GM19035 (cell line): Measurements from ENCODE around the gene MYO1B.

ENCODE experiments used
- ATAC-seq: cut with Tn5 transposase; IDR thresholded peaks from one replicate; pipeline ENCODE4 v1.9.1; 2021; ENCODE audit not compliant: unreplicated experiment

MYO1B gene

DNA sequence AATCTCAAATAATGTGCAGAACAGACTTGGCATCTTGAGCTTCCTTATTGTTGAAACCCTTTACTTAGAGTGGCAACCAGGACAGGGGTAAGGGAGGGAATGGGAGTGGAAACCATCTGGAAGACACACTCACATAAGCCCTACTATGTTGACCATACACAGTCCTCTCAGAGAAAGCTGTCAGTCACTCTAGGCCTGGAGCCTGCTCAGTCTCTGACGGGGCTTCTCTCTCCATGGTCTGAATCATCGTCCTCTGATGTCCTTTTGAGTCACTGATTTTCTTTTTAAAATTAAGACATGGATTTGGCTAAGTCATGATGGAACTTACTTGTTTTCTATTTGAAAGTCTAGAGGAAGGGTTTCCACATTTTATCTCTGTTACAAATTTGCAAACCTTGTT, 74.0 kb downstream of the MYO1B start:
- no peak for ATAC-seq

GRCh38 chr2:191320881-191321280, 75.7 kb downstream of the MYO1B start:
- no peak for ATAC-seq

DNA sequence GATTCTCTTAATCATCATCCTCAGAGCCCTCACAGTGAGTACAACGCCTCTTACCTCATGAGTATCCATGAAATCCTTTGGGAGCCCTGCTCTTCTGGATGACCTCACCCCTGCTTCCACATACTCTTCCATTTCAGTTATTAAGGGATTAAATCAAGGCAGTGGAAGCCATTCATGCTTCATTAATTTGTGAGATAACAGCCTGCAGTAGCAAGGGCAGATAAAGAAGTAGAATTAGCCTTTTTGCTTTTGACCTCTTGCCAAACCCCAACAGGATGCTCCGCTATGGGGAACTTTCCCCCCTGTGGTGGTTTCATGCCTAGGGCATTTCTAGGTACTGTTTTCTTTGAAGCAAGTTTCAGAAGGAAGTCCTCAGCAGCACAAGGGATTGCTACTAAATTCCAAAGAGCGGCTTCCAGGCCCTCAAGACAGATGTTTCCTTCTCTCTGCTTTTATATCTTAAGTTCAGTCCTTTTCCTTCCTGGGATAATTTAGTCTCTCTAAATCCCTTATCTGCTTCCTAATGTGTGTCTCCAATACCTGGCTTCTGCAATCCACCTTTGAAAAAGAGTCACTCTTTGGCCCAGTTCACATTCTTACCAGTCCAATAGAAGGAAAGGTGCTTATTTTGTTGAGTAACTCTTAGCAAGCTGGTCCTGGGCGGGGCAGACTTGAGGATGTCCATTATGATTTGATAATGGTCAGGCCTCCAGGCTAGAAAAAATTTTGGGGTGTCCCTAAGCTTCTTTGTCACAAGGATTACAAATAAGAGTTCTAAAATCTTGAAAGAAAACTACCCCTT, 76.9 kb downstream of the MYO1B start:
- ATAC-seq = no peak

DNA sequence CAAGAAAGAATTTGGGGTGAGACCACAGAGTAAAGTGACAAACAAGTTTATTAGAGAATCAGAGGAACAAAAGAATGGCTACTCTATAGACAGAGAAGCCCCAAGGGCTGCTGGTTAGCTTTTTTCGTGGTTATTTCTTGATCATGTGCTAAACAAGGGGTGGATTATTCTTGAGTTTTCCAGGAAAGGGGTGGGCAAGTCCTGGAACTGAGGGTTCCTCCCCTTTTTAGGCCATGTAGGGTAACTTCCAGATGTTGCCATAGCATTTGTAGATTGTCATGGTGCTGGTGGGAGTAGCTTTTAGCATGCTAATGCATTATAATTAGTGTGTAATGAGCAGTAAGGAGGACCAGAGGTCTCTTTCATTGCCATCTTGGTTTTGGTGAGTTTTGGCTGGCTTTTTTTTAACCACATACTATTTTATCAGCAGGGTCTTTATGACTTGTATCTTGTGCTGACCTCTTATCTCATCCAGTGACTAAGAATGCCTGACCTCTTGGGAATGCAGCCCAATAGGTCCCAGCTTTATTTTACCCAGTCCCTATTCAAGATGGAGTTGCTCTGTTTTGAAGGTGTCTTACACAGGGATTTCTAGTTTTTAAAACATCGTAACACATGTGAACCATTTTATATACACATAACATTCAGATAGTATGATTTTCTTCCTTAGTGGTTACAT, 77.8 kb downstream of the MYO1B start:
- no peak for ATAC-seq

DNA sequence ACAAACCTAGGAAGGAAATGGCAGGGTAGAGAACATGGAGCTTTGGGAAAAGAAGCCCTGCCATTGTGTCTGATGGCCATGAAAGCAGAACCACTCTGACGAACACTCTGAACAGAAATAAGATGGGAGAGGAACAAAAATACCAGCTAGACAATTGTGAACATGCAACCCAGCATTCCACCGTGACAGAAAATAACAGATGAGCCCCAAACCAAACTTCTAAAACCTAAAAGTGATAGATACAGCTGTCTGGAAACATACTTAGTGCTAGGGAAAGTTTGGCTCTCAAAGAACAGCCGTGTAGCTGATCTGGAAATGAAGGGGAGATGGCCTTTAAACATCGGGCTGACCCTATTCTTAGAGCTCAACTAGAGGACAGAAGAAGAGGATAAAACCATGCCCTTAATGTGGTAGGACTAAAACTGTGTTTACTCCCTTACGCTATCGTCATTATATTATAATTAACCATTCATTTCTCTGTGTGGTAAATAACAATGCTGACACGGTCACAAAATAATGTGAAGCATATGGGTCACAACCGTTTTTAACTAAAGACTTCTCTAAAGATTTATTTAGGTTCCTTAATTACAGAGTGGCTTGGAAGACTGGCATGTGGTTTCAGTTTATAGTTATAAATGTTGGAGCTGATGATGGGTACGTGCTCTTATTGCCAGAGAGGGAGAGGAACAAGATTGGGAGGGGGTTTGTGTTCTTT, 80.6 kb downstream of the MYO1B start:
- ATAC-seq = no peak

DNA sequence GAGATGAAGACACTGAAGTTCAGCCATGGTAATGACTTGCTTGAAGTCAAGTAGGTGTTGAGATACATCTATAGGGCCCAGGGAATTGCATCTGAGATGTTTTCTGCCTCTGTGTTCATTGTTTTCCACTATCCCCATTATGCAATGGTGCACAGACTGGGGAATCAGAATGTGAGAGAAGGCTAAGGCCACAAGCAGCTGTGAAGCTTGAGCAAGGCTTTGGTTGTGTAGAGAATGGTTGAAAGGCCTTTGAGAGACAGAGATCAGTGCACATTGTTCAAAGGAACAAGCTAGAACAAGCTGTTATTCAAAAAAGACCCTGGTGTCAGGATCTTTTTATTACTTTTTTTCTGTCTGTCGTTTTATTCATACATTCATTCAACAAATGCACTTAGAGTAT, 82.3 kb downstream of the MYO1B start:
- ATAC-seq = no peak

- no peak for ATAC-seq
Measured at GRCh38 chr2:191328150-191328809, 83.1 kb downstream of the MYO1B start.

GRCh38 chr2:191329841-191330240, 84.6 kb downstream of the MYO1B start:
- no peak for ATAC-seq

GRCh38 chr2:191333911-191334357, 88.7 kb downstream of the MYO1B start:
- no peak for ATAC-seq

DNA sequence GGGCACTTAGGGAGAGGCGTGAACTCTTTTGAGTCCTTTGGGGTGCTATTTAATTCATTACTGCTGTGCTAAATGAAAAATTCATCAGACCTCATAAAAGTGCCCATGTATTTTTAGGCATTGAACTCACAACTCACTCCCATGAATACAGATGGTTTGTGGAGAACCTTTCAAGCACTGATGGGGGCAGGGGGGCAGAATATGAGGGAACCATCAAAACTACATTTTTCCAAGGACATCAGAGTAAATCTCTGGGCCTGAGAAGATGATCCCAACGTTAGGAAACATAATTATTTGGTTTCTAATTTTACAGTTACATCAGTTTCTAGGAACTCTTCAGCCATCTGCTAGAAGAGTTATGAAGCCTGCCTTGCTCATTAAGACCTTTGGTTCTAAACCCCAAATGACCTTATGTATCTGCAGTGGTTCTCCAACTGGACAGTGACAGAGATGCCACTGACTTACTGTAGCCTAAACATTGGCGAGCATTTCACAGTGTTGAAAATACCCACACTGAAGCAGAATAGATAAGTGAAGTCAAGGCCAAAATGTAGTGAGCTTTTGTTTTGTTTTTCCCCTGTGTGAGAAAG, 90.8 kb downstream of the MYO1B start:
- no peak for ATAC-seq

DNA sequence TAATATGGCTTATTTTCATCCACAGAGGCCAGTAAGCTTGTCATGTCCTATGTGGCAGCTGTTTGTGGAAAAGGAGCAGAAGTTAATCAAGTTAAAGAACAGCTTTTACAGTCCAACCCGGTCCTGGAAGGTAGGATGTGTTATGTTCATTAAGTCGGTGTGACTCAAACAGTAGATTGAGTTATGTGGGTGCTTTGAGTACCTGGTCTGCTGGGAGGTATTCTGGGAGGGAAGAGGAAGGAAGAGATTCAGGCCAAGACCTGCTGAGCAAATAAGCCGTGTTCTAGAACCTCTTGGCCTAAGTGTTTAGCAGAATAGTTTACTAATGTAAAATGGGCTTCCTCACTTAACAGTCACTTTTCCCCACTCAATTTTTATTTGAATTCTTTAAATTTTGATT, 96.2 kb downstream of the MYO1B start:
- no peak for ATAC-seq

DNA sequence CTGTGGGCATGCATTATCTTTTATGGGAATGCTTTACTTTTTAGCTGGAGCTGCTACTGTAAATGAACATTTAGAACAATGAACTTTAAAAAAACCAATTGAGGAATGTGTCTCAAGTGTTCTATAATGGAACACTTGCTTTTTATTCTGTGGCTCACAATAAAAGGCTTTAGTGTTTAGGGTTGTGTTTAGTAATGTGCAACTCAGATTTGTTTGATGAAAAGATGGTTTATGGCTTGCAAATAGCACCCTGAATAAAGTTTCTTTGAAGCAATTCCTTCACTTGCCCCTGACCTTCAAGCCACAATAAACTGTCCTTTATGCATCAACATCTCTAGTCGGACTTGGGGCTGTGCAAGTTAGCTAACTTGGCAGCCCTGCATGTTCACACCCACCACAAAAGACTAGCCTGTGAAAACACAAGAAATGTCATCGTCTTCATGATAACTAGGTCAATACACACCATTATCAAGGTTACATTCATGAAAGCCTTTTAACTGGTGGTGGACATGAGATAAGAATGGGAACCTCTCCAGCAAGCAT, 98.7 kb downstream of the MYO1B start:
- ATAC-seq = no peak

- no peak for ATAC-seq
Measured at GRCh38 chr2:191345788-191346187, 100.6 kb downstream of the MYO1B start.

GRCh38 chr2:191347154-191347553, 102.0 kb downstream of the MYO1B start:
- no peak for ATAC-seq

DNA sequence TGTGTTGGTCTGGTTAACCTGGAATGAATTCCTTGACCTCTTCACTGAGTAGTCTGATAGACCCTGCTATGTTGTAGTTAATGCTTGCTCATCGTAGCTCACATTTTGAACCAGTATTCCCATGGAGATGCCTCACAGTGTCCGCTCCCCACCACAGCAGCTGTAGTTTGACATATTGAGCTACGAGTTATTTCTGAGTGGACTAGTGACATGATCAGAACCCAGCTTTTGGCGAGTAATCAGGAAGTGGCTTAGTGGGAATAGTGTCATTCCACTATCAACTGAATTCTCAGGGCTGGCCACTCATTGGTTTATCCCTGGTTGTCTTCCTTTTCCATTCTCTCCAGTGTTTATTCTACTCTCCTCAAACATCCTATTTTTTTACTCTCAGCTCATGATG, 102.7 kb downstream of the MYO1B start:
- ATAC-seq = no peak

DNA sequence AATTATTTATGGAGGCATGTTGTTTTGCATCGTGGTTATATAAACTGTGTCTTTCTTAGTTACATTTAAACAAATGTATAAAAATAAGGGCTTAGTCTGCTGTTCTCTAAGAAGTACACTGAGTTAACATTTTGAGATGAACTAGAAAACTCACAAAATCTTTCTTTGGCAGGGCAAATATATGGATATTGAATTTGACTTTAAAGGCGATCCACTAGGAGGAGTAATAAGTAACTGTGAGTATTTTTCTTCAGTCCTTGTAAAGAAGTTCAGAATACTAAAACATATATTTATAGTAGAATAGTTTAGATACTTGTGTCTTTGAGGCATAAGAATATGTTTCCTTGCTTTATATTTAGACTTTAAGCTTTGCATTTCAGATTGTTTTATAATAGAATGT, 104.8 kb downstream of the MYO1B start:
- no peak for ATAC-seq

GRCh38 chr2:191350826-191351225, 105.6 kb downstream of the MYO1B start:
- ATAC-seq = no peak

GRCh38 chr2:191351298-191351697, 106.1 kb downstream of the MYO1B start:
- ATAC-seq = no peak

DNA sequence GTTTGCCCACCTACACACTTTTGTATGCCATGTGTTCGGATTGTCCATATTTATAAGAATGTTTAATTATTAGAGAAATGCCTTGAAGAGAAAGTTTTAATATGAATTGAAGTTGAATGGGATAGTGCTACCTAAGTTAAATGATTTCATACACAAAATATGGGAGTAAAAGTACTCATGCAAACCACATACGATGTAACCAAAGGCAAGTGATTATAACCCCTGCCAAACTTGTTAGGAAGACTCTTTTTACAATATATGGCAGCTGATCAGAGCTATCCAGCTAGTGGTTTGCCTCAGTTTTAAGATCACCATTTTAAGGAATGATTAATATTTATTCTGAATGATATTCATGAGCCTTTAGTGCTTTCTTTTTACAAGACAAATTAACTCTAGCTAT, 106.7 kb downstream of the MYO1B start:
- ATAC-seq = no peak

DNA sequence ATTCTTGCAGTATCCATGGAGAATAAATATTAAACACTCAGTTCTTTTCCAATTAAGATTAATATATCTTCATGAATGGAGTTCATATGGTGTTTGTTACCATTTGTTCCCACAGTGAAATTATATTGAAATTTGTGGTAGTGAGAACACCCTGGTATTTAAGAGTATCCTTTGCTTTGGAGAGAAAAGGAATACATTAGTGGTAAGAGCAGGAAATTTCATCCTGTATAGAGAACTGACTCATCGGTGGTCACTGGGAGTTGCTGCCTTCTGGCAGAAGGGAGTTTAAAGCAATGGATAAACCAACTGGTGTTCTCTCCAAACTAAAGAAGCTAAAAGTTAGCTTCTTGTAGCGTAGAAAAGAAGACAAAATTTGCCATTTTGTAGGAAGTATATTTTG, 107.3 kb downstream of the MYO1B start:
- ATAC-seq = no peak
